ENCODE results near the gene SCN2A.

Gene SCN2A

GRCh38 chr2:165227571-165227970, 11.6 kb upstream of the SCN2A start:
- TF ChIP-seq, protein P1, sequence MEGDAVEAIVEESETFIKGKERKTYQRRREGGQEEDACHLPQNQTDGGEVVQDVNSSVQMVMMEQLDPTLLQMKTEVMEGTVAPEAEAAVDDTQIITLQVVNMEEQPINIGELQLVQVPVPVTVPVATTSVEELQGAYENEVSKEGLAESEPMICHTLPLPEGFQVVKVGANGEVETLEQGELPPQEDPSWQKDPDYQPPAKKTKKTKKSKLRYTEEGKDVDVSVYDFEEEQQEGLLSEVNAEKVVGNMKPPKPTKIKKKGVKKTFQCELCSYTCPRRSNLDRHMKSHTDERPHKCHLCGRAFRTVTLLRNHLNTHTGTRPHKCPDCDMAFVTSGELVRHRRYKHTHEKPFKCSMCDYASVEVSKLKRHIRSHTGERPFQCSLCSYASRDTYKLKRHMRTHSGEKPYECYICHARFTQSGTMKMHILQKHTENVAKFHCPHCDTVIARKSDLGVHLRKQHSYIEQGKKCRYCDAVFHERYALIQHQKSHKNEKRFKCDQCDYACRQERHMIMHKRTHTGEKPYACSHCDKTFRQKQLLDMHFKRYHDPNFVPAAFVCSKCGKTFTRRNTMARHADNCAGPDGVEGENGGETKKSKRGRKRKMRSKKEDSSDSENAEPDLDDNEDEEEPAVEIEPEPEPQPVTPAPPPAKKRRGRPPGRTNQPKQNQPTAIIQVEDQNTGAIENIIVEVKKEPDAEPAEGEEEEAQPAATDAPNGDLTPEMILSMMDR (IDR thresholded peaks at IDR 0.05), result no peak
- Histone ChIP-seq H3K27ac (no peak overlapping the region), H3K4me3 (no peak overlapping the region)
- no peak for DNase-seq (ENCODE audit: low spot score)

DNA sequence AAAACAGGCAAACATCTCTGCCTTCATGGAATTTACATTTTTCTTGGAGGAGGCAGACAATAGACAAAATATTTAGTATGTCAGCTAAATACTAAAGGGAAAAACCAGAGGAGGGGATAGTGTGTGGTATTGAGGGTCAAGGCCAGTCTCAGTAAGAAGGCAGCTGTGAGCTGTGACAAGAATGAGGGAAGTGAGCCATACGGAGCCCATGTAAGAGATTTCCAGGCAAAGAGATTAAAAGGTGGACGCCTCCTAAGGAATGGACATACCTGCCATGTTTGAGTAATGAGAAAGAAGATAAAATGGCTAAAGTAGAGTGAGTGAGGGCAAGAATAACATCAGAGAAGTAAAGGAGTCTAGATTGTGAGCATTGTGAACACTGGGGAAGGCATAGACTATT, 2.2 kb upstream of the SCN2A start:
- Histone ChIP-seq H3K4me3 (no peak overlapping the region), H3K27ac (no peak overlapping the region)
- no peak for DNase-seq (ENCODE audit: low spot score)
- TF ChIP-seq, protein P1 (IDR thresholded peaks at IDR 0.05), result no peak

DNA sequence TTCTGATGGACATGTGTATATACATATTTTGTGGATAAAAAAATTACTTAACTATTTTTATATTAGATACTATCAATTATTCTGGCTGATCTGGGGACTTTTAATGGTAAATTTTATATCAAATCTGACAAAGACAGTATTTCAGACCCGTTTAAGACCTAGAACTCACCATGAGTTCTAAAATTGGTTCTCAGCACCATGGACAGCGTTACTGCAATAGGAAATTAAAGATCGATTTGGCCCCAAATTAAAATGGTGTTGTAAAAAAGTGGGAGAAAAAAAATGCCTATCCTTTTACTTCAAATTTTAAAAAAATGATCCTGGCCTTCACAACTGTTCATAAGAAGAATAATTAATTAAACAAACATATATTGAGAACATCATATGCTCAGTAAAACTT, 919 bp upstream of the SCN2A start:
- DNase-seq (ENCODE audit: low spot score), result no peak
- TF ChIP-seq, protein P1 (IDR thresholded peaks at IDR 0.05), result no peak

DNA sequence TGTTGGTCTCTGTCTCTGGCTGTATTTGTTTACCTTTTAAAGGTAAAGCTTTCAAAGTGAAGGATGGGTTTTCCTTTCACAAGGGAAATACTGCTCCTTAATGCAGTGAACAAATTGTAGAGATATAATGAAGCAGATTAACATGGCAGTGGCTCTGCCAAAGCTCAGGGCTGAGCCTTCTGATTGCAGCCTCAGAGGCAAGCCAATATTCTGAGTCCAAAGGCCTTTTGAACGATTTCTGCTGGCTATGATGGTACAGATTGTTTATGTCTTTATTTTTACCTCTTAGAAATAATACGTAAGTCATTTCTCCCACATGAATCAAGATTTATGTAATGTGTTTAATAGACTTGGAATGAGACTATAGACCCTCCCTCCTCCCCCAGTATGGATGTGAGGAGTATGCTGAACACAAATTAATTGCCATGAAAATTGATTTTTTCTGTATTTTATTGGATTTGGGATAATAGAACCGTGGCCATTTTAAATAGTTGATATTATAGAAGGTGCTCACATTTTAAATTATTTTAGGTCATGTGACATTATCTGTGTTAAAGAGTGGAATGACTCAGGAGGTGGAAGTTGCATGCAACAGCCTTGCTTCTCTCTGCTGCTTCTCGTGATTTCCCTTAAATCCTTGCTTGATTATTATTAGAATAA, 772 bp downstream of the SCN2A start:
- no peak for DNase-seq (ENCODE audit: low spot score)
- TF ChIP-seq, protein P1 (IDR thresholded peaks at IDR 0.05), result no peak
- Histone ChIP-seq H3K27ac (no peak overlapping the region), H3K4me3 (no peak overlapping the region)

More for the DNA sequence above, 919 bp upstream of the SCN2A start:
- no peak overlapping the region for H3K27ac ChIP-seq
- H3K4me3 ChIP-seq, result no peak overlapping the region

GRCh38 chr2:165240916-165241315, 1.7 kb downstream of the SCN2A start:
- no peak for DNase-seq (ENCODE audit: low spot score)
- no peak overlapping the region for H3K27ac ChIP-seq
- no peak overlapping the region for H3K4me3 ChIP-seq
- TF ChIP-seq, protein P1 (IDR thresholded peaks at IDR 0.05), result no peak

GRCh38 chr2:165245081-165245793, 6.0 kb downstream of the SCN2A start:
- TF ChIP-seq, protein P1 (IDR thresholded peaks at IDR 0.05), result no peak
- Histone ChIP-seq H3K4me3 (no peak overlapping the region), H3K27ac (no peak overlapping the region)
- no peak for DNase-seq (ENCODE audit: low spot score)

DNA sequence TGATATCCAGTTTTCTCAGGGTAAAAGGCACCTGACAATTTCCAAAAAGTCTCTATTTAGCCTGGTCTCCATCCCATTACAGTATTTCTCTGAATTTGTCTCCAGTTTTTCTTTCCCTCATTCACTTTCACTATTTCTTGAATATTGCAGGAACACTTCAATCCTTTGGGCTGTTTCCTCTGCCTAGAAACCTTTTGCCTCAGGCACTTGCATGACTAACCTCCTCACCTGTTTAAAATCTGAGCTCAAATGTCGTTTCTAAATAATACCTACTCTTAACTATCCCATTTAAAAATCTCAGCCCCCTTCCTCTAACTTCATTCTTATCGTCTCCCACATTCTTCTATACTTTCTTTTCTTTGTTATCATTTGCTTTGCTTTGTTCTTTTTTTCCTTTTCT, 9.0 kb downstream of the SCN2A start:
- DNase-seq (ENCODE audit: low spot score), result no peak
- Histone ChIP-seq H3K4me3 (no peak overlapping the region), H3K27ac (no peak overlapping the region)
- TF ChIP-seq, protein P1 (IDR thresholded peaks at IDR 0.05), result no peak
